A549 (cell line): Measurements from ENCODE around the gene RBMS3.

Experiments used
- JUN ChIP-seq, 2 experiments: fragments of >200 bp; sonication (Bioruptor Twin); formaldehyde crosslinking; IDR thresholded peaks; 2 replicates in 1 of 2; 3 replicates in 1 of 2; pipeline ENCODE4 v1.6.1; 2016 to 2017
- POLR2A ChIP-seq: IDR thresholded peaks from 2 replicates; pipeline ENCODE4 v1.6.1; 2012; ENCODE audit warnings: mild to moderate bottlenecking, low read length
- TF ChIP-seq, protein P1 (sequence below): fragments of >200 bp; sonication (Bioruptor Twin); formaldehyde crosslinking; IDR thresholded peaks from 3 replicates; pipeline ENCODE4 v1.5.1; 2016

DNA sequence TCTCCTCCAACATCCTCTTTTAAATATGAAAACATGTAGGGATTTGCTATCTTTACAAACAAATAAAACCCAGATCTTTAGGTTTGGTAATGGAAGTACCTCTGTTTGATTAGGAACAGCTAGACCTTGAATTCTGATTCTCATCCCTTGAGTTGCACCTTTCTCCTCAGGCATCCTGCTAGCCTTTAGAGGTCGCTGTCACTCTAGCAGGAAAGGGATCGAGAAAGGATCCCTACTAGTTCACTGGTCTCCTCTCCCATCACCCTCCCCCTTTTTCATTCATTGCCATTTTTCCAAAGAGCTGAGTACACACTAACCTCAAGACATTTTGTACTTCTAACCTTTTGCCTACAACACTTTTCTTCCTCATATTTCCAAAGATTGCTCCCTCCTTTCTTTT, 569.8 kb downstream of the RBMS3 start:
- TF ChIP-seq, protein P1, sequence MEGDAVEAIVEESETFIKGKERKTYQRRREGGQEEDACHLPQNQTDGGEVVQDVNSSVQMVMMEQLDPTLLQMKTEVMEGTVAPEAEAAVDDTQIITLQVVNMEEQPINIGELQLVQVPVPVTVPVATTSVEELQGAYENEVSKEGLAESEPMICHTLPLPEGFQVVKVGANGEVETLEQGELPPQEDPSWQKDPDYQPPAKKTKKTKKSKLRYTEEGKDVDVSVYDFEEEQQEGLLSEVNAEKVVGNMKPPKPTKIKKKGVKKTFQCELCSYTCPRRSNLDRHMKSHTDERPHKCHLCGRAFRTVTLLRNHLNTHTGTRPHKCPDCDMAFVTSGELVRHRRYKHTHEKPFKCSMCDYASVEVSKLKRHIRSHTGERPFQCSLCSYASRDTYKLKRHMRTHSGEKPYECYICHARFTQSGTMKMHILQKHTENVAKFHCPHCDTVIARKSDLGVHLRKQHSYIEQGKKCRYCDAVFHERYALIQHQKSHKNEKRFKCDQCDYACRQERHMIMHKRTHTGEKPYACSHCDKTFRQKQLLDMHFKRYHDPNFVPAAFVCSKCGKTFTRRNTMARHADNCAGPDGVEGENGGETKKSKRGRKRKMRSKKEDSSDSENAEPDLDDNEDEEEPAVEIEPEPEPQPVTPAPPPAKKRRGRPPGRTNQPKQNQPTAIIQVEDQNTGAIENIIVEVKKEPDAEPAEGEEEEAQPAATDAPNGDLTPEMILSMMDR = no peak
- no peak for TF ChIP-seq JUN (IDR thresholded peaks at IDR 0.05)
- TF ChIP-seq POLR2A = no peak
